Keratinocyte (primary cell): Measurements from ENCODE around the gene FER1L5.

Source experiments
- EZH2 ChIP-seq: IDR thresholded peaks from one replicate; pipeline ENCODE4 v1.6.1; 2012; ENCODE audit warnings: inconsistent platforms, mild to moderate bottlenecking, low read length, moderate library complexity
- TF ChIP-seq, protein P1 (sequence below), 3 experiments: IDR thresholded peaks in 1 of 3; conservative IDR thresholded peaks in 1 of 3; optimal IDR thresholded peaks in 1 of 3; 2 replicates in 2 of 3; 3 replicates in 1 of 3; pipeline versions ENCODE3 to v1.5.1; 2011; ENCODE audit warnings: low read length in 3 of 3, mild to moderate bottlenecking in 3 of 3, moderate library complexity in 2 of 3, control low read depth in 1 of 3, inconsistent platforms in 1 of 3; ENCODE audit not compliant: insufficient read depth in 2 of 3; ENCODE audit errors: extremely low read depth in 1 of 3

DNA sequence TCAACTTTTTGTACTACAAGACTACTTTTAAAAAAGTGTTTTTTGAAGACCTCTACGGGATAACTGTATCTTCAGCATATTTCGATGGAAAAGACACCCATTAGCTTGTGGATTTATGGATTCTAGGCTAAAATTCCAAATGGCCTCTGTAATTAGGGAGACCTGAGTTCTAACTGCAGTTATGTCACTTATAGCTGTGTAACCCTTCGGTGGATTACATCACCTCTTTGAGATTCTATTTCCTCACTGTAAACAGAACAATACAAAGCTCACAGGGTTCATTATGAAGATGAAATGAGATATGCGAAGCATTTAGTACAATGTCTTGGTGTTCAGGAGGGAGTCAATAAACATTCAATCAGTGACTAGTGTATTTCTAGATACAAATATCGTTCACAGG is 73.1 kb downstream of the FER1L5 start:
- TF ChIP-seq, protein P1, sequence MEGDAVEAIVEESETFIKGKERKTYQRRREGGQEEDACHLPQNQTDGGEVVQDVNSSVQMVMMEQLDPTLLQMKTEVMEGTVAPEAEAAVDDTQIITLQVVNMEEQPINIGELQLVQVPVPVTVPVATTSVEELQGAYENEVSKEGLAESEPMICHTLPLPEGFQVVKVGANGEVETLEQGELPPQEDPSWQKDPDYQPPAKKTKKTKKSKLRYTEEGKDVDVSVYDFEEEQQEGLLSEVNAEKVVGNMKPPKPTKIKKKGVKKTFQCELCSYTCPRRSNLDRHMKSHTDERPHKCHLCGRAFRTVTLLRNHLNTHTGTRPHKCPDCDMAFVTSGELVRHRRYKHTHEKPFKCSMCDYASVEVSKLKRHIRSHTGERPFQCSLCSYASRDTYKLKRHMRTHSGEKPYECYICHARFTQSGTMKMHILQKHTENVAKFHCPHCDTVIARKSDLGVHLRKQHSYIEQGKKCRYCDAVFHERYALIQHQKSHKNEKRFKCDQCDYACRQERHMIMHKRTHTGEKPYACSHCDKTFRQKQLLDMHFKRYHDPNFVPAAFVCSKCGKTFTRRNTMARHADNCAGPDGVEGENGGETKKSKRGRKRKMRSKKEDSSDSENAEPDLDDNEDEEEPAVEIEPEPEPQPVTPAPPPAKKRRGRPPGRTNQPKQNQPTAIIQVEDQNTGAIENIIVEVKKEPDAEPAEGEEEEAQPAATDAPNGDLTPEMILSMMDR (optimal IDR thresholded peaks at IDR 0.05 in 1 of 3, IDR thresholded peaks at IDR 0.05 in 1 of 3, conservative IDR thresholded peaks at IDR 0.05 in 1 of 3; ENCODE audit: extremely low read depth in 1 of 3, insufficient read depth in 2 of 3, low read length in 3 of 3), result no peak
- no peak for TF ChIP-seq EZH2
